HG02885 (cell line): ENCODE measurements around the gene NARS2.
A peak's percentile ranks its signal among the peaks of the same experiment; 100 is the strongest.
"Not testable (repeated sequence)": the region's sequence is repeated elsewhere in the genome, so short reads cannot be mapped to it uniquely, and the experiment has no call there.

ENCODE experiments used
- ATAC-seq: cut with Tn5 transposase; IDR thresholded peaks from one replicate; pipeline ENCODE4 v1.9.1; 2021; ENCODE audit warnings: mild to moderate bottlenecking; ENCODE audit not compliant: unreplicated experiment, poor library complexity

The NARS2 gene

GRCh38 chr11:78583889-78584288, 9.2 kb upstream of the NARS2 start:
- no peak for ATAC-seq

- ATAC-seq, result no peak
Measured at GRCh38 chr11:78577495-78577894, 2.8 kb upstream of the NARS2 start.

- no peak for ATAC-seq
Measured at GRCh38 chr11:78576549-78577097, 2.0 kb upstream of the NARS2 start.

GRCh38 chr11:78575478-78575877, 814 bp upstream of the NARS2 start:
- no peak for ATAC-seq

GRCh38 chr11:78573681-78574080, 983 bp downstream of the NARS2 start:
- no peak for ATAC-seq

GRCh38 chr11:78573271-78573670, 1.4 kb downstream of the NARS2 start:
- no peak for ATAC-seq

GRCh38 chr11:78572394-78572793, 2.3 kb downstream of the NARS2 start:
- ATAC-seq, result no peak

GRCh38 chr11:78570031-78570430, 4.6 kb downstream of the NARS2 start:
- no peak for ATAC-seq

GRCh38 chr11:78567209-78567608, 7.5 kb downstream of the NARS2 start:
- ATAC-seq, result no peak

- peak; percentile 49 for ATAC-seq
Measured at GRCh38 chr11:78564490-78565467, 9.9 kb downstream of the NARS2 start.

- ATAC-seq, result not testable (repeated sequence)
Measured at GRCh38 chr11:78564037-78564436, 10.6 kb downstream of the NARS2 start.

GRCh38 chr11:78563090-78563489, 11.6 kb downstream of the NARS2 start:
- ATAC-seq, result not testable (repeated sequence)

- no peak for ATAC-seq
Measured at GRCh38 chr11:78562398-78562797, 12.3 kb downstream of the NARS2 start.

GRCh38 chr11:78560826-78561484, 13.7 kb downstream of the NARS2 start:
- ATAC-seq, result no peak

GRCh38 chr11:78560153-78560552, 14.5 kb downstream of the NARS2 start:
- ATAC-seq, result no peak

- ATAC-seq, result no peak
Measured at GRCh38 chr11:78557236-78557635, 17.4 kb downstream of the NARS2 start.

- no peak for ATAC-seq
Measured at GRCh38 chr11:78555592-78555991, 19.1 kb downstream of the NARS2 start.

GRCh38 chr11:78552881-78553280, 21.8 kb downstream of the NARS2 start:
- ATAC-seq, result no peak

- ATAC-seq, result not testable (repeated sequence)
Measured at GRCh38 chr11:78552139-78552538, 22.5 kb downstream of the NARS2 start.

GRCh38 chr11:78551066-78551465, 23.6 kb downstream of the NARS2 start:
- no peak for ATAC-seq
